HCT116 (cell line): ENCODE data around the gene CLEC4F. TPM values are rescaled to one million over a fixed set of nuclear protein-coding genes. Genes with fewer than 3 reads are reported as not detected.

Experiments used
- ATAC-seq: fragments of 200-7000 bp; cut with Tn5 transposase; 2 replicates; pipeline ENCODE4 v1.9.1; 2020; ENCODE audit warnings: mild to moderate bottlenecking, moderate library complexity
- BruUV-seq: library from RNA; stranded (reverse); fragments of 400-500 nt; replicated peaks from 2 replicates; lab custom pipeline; 2021; lab: Mats Ljungman, UMichigan
- CTCF ChIA-PET: fragments of 300-600 bp; sonication (Branson Sonifier 250); formaldehyde crosslinking; loops from one replicate; lab custom pipeline; 2021; ENCODE audit warnings: antibody characterized with exemption; lab: Charles Lee
- POLR2A ChIA-PET: fragments of 300-600, 350-600 bp; sonication (Branson Sonifier 250); formaldehyde crosslinking; loops from one replicate; lab custom pipeline; 2021; ENCODE audit warnings: antibody characterized with exemption; lab: Charles Lee
- RAD21 ChIA-PET, 2 experiments: fragments of 300-600 bp; sonication (Branson Sonifier 250); formaldehyde crosslinking; loops; one replicate each; lab custom pipeline; 2023; ENCODE audit warnings: low total read pairs in 2 of 2; ENCODE audit not compliant: uncharacterized antibody in 2 of 2, unreplicated experiment in 2 of 2, low non-redundant PET in 1 of 2; lab: Charles Lee
- DNase-seq: peaks from one replicate; pipeline ENCODE4 v3.0.0-alpha.2; 2010; ENCODE audit warnings: low read depth, low spot score
- H2AFZ ChIP-seq: fragments of 200-600 bp; shearing (Covaris generic), sonication (generic); 2 replicates; pipeline ENCODE4 v1.6.1; 2017; ENCODE audit warnings: low read depth, mixed run types, mixed read lengths, antibody characterized with exemption, low read length; ENCODE audit not compliant: poor library complexity, severe bottlenecking
- H3K27ac ChIP-seq: 2 replicates; pipeline ENCODE4 v1.5.1; 2012; ENCODE audit warnings: low read depth, low read length
- H3K27me3 ChIP-seq: fragments of 200-600 bp; sonication (generic); 2 replicates; pipeline ENCODE4 v1.6.1; 2016; ENCODE audit warnings: mixed run types, low read length, mixed read lengths; ENCODE audit not compliant: insufficient read depth
- H3K36me3 ChIP-seq, 2 experiments: fragments of 200-500 bp in 1 of 2; fragments of 200-600 bp in 1 of 2; sonication (Bioruptor generic) in 1 of 2; sonication (generic) in 1 of 2; 2 replicates each; pipeline versions ENCODE4 v1.5.1 to v1.6.1; 2014 to 2016; ENCODE audit warnings: low read length in 2 of 2, inconsistent platforms in 1 of 2, mixed read lengths in 1 of 2, mixed run types in 1 of 2; ENCODE audit not compliant: insufficient read depth in 2 of 2, control insufficient read depth in 1 of 2
- H3K4me1 ChIP-seq, 2 experiments: fragments of 200-600 bp in 1 of 2; sonication (generic) in 1 of 2; 2 replicates each; pipeline versions ENCODE4 v1.5.1 to v1.6.1; 2012 to 2017; ENCODE audit warnings: low read length in 2 of 2, inconsistent platforms in 1 of 2, mild to moderate bottlenecking in 1 of 2, mixed read lengths in 1 of 2, mixed run types in 1 of 2, moderate library complexity in 1 of 2; ENCODE audit not compliant: insufficient read depth in 2 of 2, control insufficient read depth in 1 of 2
- H3K4me2 ChIP-seq: fragments of 200-600 bp; sonication (generic); 2 replicates; pipeline ENCODE4 v1.6.1; 2017; ENCODE audit warnings: mixed run types, low read length, mixed read lengths
- H3K4me3 ChIP-seq, 2 experiments: fragments of 200-600 bp in 1 of 2; sonication (generic) in 1 of 2; replicated peaks in 1 of 2; 2 replicates each; pipeline ENCODE4 v1.5.1; 2011 to 2016; ENCODE audit warnings: low read length in 2 of 2, control low read depth in 1 of 2, low read depth in 1 of 2, mild to moderate bottlenecking in 1 of 2, mixed read lengths in 1 of 2, mixed run types in 1 of 2
- H3K79me2 ChIP-seq: fragments of 200-600 bp; sonication (generic); 2 replicates; pipeline ENCODE4 v1.6.1; 2017; ENCODE audit warnings: mild to moderate bottlenecking, mixed run types, low read length, moderate library complexity, mixed read lengths; ENCODE audit not compliant: insufficient read depth
- H3K9ac ChIP-seq: fragments of 200-600 bp; sonication (generic); 2 replicates; pipeline ENCODE4 v1.6.1; 2016; ENCODE audit warnings: low read length, mixed read lengths
- H3K9me2 ChIP-seq: fragments of 200-600 bp; sonication (generic), shearing (Covaris generic); 2 replicates; pipeline ENCODE4 v1.6.1; 2017; ENCODE audit warnings: mixed run types, mild to moderate bottlenecking, moderate library complexity; ENCODE audit not compliant: insufficient read depth
- H3K9me3 ChIP-seq, 2 experiments: fragments of 200-500 bp in 1 of 2; fragments of 200-600 bp in 1 of 2; sonication (Bioruptor generic) in 1 of 2; sonication (generic) in 1 of 2; 2 replicates each; pipeline ENCODE4 v1.6.1; 2014 to 2017; ENCODE audit warnings: low read length in 2 of 2, mixed read lengths in 2 of 2, inconsistent platforms in 1 of 2, low read depth in 1 of 2, mild to moderate bottlenecking in 1 of 2, mixed run types in 1 of 2, moderate library complexity in 1 of 2; ENCODE audit not compliant: control insufficient read depth in 1 of 2, insufficient read depth in 1 of 2
- H4K20me1 ChIP-seq: fragments of 200-600 bp; sonication (generic), shearing (Covaris generic); 2 replicates; pipeline ENCODE4 v1.6.1; 2017; ENCODE audit warnings: mixed run types, mild to moderate bottlenecking, moderate library complexity; ENCODE audit not compliant: insufficient read depth
- CBX3 ChIP-seq: IDR thresholded peaks from 2 replicates; pipeline ENCODE4 v1.6.1; 2012; ENCODE audit warnings: low read depth
- ELF1 ChIP-seq: IDR thresholded peaks from 2 replicates; pipeline ENCODE4 v1.6.1; 2012; ENCODE audit warnings: low read depth, borderline replicate concordance
- EZH2phosphoT487 ChIP-seq: fragments of 200-600 bp; IDR thresholded peaks from 2 replicates; pipeline ENCODE4 v1.6.1; 2018; ENCODE audit warnings: antibody characterized with exemption, borderline replicate concordance
- FOSL1 ChIP-seq: IDR thresholded peaks from 2 replicates; pipeline ENCODE4 v1.6.1; 2012; ENCODE audit warnings: low read depth
- JUND ChIP-seq: IDR thresholded peaks from 2 replicates; pipeline ENCODE4 v1.6.1; 2012
- POLR2A ChIP-seq: IDR thresholded peaks from 2 replicates; pipeline ENCODE4 v1.7.0; 2011; ENCODE audit warnings: borderline replicate concordance; ENCODE audit not compliant: insufficient read depth, insufficient read length; ENCODE audit errors: extremely low read depth
- RAD21 ChIP-seq: IDR thresholded peaks from 2 replicates; pipeline ENCODE4 v1.6.1; 2012; ENCODE audit warnings: low read depth, mild to moderate bottlenecking
- SIN3A ChIP-seq: IDR thresholded peaks from 2 replicates; pipeline ENCODE4 v1.6.1; 2012; ENCODE audit warnings: low read depth
- SP1 ChIP-seq: IDR thresholded peaks from 2 replicates; pipeline ENCODE4 v1.6.1; 2012; ENCODE audit warnings: low read depth
- TCF7L2 ChIP-seq: IDR thresholded peaks from 2 replicates; pipeline ENCODE4 v1.7.0; 2011; ENCODE audit warnings: borderline replicate concordance, inconsistent platforms; ENCODE audit not compliant: insufficient read depth, insufficient read length; ENCODE audit errors: extremely low read depth
- intact Hi-C: fragments of 100-400 bp; cut with micrococcal nuclease; formaldehyde crosslinking; loops from 2 replicates; pipeline ENCODE4 v1.10.0; 2022
- total RNA-seq: library from RNA; stranded (reverse); gene quantifications from one replicate; pipeline ENCODE4 v1.2.1, GENCODE V29; 2021; ENCODE audit not compliant: unreplicated experiment
- TF ChIP-seq, protein P1 (sequence below): IDR thresholded peaks from 2 replicates; pipeline ENCODE4 v1.6.1; 2012
- TF ChIP-seq, protein P2 (sequence below): IDR thresholded peaks from 2 replicates; pipeline ENCODE4 v1.6.1; 2012; ENCODE audit warnings: low read depth
- TF ChIP-seq, protein P3 (sequence below), 3 experiments: fragments of 200-600 bp in 1 of 3; sonication (generic) in 1 of 3; IDR thresholded peaks in 2 of 3; conservative IDR thresholded peaks in 1 of 3; 2 replicates each; pipeline ENCODE4 v1.5.1; 2012 to 2017; ENCODE audit warnings: low read depth in 2 of 3, low read length in 2 of 3, antibody characterized with exemption in 1 of 3, borderline replicate concordance in 1 of 3, control low read depth in 1 of 3, mild to moderate bottlenecking in 1 of 3, mixed read lengths in 1 of 3, mixed run types in 1 of 3, moderate library complexity in 1 of 3; ENCODE audit not compliant: insufficient read depth in 1 of 3

CLEC4F gene
- total RNA-seq, 1 experiment from 2014 or later, result not detected

DNA sequence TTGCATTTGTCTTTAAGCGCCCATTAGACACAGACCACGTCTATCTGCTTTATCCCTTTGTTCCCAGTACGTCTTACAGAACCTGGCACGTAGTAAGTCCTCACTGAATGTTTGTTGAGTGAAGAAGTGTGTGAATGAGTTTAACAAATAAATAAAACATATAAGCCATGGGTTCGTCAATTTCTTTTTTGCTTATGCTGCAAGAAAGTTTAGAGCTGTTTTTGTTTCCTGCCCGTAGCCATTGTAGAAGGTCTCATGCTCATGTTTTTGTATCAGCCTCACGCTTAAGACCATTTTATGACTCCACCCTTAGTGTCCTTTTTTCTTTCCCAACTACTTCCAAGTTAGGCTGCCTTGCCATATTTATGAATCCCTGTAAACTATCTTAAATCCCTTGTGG is 54.9 kb downstream of the CLEC4F start:
- Histone ChIP-seq H3K79me2 (no peaks in the 10 kb centered on the region), H4K20me1 (no peaks in the 10 kb centered on the region), H3K27me3 (no peaks in the 10 kb centered on the region), H3K9ac (no peak overlapping the region), H3K4me2 (no peak overlapping the region), H3K4me1 (no peaks in the 10 kb centered on the region), H3K9me2 (no peaks in the 10 kb centered on the region), H3K4me3 (no peak overlapping the region), H3K9me3 (no peaks in the 10 kb centered on the region), H2AFZ (no peak overlapping the region), H3K27ac (no peak overlapping the region), H3K36me3 (no peaks in the 10 kb centered on the region)
- ChIA-PET POLR2A (no interaction called here), RAD21 (no interaction called here), CTCF (no interaction called here)
- BruUV-seq, result no TSS peak
- TF ChIP-seq ELF1 (no peak), TCF7L2 (no peak), POLR2A (no peak), JUND (no peak), RAD21 (no peak), SIN3A (no peak), EZH2phosphoT487 (no peak), CBX3 (no peak), SP1 (no peak), FOSL1 (no peak)
- TF ChIP-seq, protein P1, sequence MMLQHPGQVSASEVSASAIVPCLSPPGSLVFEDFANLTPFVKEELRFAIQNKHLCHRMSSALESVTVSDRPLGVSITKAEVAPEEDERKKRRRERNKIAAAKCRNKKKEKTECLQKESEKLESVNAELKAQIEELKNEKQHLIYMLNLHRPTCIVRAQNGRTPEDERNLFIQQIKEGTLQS, result no peak
- TF ChIP-seq, protein P2, sequence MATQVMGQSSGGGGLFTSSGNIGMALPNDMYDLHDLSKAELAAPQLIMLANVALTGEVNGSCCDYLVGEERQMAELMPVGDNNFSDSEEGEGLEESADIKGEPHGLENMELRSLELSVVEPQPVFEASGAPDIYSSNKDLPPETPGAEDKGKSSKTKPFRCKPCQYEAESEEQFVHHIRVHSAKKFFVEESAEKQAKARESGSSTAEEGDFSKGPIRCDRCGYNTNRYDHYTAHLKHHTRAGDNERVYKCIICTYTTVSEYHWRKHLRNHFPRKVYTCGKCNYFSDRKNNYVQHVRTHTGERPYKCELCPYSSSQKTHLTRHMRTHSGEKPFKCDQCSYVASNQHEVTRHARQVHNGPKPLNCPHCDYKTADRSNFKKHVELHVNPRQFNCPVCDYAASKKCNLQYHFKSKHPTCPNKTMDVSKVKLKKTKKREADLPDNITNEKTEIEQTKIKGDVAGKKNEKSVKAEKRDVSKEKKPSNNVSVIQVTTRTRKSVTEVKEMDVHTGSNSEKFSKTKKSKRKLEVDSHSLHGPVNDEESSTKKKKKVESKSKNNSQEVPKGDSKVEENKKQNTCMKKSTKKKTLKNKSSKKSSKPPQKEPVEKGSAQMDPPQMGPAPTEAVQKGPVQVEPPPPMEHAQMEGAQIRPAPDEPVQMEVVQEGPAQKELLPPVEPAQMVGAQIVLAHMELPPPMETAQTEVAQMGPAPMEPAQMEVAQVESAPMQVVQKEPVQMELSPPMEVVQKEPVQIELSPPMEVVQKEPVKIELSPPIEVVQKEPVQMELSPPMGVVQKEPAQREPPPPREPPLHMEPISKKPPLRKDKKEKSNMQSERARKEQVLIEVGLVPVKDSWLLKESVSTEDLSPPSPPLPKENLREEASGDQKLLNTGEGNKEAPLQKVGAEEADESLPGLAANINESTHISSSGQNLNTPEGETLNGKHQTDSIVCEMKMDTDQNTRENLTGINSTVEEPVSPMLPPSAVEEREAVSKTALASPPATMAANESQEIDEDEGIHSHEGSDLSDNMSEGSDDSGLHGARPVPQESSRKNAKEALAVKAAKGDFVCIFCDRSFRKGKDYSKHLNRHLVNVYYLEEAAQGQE, result no peak
- TF ChIP-seq, protein P3, sequence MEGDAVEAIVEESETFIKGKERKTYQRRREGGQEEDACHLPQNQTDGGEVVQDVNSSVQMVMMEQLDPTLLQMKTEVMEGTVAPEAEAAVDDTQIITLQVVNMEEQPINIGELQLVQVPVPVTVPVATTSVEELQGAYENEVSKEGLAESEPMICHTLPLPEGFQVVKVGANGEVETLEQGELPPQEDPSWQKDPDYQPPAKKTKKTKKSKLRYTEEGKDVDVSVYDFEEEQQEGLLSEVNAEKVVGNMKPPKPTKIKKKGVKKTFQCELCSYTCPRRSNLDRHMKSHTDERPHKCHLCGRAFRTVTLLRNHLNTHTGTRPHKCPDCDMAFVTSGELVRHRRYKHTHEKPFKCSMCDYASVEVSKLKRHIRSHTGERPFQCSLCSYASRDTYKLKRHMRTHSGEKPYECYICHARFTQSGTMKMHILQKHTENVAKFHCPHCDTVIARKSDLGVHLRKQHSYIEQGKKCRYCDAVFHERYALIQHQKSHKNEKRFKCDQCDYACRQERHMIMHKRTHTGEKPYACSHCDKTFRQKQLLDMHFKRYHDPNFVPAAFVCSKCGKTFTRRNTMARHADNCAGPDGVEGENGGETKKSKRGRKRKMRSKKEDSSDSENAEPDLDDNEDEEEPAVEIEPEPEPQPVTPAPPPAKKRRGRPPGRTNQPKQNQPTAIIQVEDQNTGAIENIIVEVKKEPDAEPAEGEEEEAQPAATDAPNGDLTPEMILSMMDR (IDR thresholded peaks at IDR 0.05 in 2 of 3, conservative IDR thresholded peaks at IDR 0.05 in 1 of 3; ENCODE audit: borderline replicate concordance in 1 of 3, insufficient read depth in 1 of 3, low read depth in 2 of 3, low read length in 2 of 3), result no peak
- no peak for DNase-seq
- intact Hi-C loops, result no loop called here
- no peak for ATAC-seq
